GM10847 (cell line): ENCODE data around the gene ICAM3.

Source experiments
- POLR2A ChIP-seq: IDR thresholded peaks from 2 replicates; pipeline ENCODE4 v1.6.1; 2011; ENCODE audit not compliant: insufficient read length; ENCODE audit errors: extremely low read depth

The ICAM3 gene

DNA sequence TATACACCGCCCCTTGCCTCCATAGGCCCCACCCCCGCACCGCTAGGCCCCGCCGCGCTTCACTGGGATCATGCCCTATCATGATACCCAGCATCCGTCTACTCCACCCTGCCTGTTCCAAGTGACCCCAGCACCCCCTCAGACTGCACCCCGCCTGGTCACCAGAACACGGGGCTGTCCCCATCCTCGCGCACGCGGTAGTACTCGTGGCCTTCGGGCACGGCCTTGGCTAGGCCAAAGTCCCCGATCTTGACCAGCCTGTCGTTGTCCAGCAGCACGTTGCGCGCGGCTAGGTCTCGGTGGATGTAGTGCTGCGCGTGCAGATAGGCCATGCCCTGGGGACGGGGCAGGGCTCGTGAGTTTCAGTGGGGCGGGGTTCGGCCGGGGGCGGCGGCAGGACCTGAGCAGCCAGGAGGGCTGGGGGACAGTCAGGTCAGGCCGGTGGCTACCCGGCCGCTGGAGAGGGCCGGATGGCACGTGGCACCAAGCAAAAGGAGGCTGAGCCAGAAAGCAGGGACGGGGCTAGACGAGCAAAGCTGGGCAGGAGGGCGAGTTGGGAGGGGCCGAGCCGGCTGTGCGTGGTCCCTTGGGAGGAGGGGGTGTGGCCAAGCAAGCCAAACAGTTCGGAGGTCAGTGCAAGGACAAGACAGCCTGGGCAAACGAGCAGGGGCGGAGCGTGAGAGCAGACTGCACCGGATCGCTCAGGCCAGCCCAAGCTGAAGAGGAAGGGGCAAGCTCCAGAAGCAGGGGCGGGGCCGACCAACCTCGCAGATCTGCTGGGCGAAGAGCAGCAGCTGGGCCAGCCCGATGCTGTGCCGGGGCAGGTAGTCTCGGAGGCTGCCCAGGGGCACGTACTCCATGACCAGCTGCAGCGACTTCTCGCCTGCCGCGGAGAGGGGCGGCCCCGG is 13.6 kb upstream of the ICAM3 start:
- TF ChIP-seq POLR2A = no peak

DNA sequence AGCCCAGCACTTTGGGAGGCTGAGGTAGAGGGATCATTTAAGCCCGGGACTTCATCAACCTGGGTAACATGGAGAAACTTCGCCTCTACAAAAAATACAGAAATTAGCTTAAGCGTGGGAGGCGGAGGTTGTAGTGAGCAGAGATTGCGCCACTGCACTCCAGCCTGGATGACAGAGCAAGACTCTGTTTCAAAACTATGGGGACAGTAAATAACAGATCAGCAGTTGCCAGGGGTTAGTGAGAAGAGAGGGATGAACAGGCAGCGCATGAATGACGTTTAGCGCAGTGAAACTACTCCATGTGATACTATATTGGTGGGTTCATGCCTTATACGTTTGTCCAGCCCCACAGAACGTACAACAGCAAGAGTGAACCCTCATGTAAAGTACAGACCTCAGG is 7.1 kb upstream of the ICAM3 start:
- TF ChIP-seq POLR2A = no peak

DNA sequence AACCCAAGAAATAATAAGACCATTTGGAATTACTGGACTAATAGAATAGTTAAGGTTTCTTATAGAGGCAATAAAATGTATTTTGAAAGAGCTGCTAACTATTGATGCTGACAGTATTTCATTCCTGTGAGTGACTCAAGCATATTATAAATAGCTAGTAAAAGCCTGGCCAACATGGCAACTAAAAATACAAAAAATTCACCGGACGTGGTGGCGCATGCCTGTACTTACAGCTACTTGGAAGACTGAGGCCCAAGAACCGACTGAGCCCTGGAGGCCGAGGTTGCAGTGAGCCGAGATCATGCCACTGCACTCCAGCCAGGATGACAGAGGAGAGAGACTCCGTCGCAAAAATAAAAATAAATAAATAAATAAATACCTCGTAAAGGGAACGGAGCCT is 5.4 kb upstream of the ICAM3 start:
- TF ChIP-seq POLR2A = no peak

DNA sequence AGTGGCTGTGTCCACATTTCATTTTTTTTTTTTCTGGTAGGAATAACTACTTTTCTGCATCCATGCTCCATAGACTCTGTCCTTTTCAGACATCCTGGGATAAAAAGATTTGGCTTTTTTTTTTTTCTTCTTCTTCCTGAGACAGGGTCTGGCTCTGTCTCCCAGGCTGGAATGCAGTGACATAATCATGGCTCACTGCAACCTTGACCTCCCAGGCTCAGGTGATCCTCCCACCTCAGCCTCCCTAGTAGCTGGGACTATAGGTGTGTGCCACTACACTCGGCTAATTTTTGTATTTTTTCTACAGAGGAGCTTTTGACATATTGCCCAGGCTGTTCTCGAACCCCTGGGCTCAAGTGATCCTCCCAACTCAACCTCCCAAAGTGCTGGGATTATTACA is 4.1 kb upstream of the ICAM3 start:
- TF ChIP-seq POLR2A = no peak

DNA sequence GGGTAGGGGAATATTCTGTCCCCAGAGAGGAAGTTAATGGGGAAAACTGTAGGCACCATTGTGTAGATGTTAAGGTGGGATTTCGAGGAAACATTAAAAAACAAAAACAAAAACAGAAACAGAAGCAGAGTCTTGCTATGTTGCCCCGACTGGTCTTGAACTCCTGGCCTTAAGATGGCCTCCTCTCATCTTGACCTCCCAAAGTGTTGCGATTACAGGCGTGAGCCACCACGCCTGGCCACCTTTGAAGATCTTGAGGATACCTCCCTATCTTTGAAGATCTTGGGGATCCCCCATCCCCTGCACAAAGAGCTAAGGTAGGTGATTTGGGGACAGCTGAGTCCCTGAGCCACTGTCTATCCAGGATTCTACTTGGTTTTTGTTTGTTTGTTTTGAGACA is 553 bp upstream of the ICAM3 start:
- TF ChIP-seq POLR2A = no peak

DNA sequence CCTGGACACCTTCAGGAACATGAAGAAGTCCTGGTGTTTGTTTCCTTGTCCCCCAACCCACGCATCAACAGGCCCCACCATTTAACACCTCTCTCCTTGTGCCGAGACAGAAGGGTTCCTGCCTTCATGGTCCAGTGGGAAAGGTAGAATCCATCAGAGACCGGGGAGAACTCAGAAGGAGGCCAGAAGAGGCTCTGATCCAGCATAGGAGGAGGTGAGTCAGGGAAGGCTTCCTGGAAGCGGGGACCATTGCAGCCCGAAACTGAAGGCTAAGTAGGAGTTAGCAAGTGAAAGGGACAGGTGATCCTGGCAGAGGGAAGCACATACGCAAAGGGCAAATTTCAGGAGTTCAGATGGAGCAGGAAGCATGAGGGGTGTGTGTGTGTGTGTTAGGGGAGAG is 484 bp downstream of the ICAM3 start:
- TF ChIP-seq POLR2A = no peak

DNA sequence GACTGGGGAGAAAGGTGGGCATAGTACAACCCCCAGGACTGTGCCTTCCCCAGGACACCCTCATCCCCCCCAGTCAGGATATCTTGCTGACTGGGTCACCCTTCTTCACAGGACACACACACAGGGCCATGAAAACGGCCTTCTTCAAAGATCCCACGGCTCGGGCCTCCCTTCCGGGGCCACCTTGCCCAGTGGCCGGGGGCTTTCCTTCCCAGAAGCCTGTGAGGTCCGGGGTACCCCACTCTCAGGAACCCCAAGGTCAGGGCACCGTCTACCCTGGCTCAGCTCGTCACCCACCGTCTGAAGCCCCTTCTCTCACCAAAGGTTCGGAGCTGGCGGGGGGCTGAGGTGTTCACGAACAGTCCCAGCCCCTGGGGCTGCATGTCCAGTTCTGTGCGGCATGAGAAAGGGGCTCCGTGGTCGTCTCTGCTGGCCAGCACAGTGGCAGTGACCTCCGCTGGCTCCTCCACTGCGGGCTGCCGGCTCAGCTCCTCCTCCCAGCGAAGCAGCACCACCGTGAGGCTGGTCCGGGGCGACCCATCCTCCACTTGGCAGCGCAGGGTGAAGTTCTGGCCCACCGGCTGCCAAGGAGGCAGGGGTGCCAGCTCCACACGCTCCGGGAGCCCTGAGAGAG is 4.0 kb downstream of the ICAM3 start:
- TF ChIP-seq POLR2A = no peak

DNA sequence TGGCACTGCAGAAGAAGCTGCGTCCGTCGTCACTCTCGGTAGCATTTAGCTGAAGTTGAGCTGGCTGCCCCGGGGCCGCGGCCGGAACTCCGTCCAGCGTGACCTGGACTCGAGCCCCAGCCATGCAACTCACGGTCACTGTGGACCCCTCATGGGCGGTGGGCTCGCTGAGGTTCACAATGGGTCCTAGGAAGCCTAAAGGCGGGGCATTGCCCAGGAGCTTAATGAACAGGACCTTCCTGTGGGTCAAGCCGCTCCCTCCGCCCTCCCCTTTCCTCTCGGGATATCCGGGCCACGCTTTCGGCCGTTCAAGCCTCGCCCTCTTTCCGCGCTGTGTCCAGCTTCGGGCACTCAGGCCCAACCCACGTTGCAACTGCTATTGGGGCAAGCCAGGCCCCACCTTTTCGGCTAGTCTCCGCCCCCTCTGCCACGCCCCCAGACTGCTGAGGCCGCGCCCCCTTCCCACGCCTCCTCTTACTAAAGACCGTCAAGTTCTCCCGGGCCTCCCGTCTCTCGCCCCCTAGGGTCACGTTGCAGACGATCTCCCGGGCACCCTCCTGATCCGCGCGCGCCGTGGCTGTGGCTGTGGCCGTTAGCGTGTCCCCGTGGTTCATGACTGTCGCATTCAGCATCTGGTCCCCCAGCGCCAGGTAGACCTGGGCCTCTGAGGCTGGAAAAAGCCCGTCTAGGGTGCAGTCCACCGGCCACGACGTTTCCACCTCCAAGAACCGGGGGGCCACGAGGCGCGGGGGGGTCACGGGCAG is 4.7 kb downstream of the ICAM3 start:
- no peak for TF ChIP-seq POLR2A

DNA sequence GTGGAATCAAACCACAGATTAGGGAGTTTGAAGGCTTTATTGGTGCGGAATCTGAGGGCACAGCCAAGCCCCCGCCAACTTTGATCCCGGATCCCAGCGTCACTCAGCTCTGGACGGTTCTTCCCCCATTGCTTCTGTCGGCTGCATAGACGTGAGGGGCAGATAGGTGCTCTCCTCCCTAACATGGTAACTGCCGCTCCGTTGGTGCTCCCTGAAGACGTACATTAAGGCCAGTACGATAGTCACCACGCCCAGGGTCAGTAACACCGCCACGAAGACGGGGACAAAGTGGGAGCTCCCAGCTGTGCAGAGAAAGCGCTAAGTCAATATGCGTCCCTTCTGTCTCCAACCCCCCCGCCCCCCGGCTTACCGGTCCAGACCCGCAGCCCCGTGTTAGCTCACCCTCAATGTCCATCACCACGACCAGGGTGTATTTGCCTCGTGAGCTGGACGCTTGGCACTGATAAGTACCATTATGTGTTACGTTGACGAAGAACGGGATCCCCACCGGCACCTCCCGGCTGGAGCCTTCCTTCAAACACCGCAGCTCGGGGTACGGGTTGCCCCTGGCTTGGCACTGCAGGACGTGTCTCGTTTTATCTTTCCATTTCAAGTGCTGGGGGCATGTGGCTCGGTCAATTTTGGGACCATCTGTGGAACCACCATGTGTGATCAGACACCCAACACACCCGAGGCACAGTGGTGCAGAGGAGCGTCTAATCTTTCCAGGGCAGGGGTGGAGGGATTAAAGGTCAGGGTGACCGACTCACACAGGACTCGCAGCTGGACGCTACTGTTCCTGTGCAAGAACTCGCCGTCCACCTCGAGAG is 5.5 kb downstream of the ICAM3 start:
- TF ChIP-seq POLR2A = no peak

DNA sequence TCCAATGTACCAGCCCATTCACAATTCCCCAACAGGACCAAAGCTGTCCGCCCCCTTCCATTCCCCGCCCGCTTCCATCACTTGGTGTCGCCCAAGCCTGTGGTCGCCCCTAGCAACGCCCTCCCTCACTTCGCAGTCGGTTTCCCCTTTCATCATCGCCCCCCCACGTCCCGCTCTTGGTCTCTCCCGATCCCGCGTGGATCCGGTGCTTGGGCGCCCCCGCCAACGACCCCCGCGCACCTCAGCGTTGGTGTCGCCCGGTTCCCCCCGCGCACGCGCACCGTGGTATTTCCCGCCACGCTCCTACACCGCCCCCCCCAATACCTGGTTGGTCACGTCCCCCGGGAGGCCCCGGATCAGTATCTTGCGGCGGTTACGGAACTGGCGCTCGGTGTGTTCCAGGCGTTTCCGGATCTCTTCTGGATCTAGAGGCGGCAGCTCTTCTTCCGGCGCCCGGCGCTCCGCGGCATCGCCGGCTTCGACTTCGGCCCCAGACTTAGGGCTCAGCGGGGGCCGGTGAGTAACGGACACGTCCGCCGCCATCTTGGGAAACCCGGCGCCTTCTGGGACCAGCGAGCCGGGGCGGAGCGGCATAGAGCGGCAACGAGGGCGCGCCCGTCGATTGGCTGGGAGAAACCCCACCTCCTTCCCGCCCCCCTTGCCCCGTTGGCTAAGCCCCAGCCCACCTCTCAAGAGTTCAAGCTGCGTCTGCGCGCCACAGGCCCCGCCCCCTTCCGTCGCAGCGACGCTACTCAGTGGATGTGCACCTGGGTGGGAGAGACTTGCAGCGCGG is 6.3 kb downstream of the ICAM3 start, which contains the start of gene RAVER1:
Gene RAVER1, minus strand, starts transcription at position 565 of the 793 bp plus-strand sequence. Its CDS starts 22 bp downstream, at position 543.
- peak; percentile 88 for TF ChIP-seq POLR2A

DNA sequence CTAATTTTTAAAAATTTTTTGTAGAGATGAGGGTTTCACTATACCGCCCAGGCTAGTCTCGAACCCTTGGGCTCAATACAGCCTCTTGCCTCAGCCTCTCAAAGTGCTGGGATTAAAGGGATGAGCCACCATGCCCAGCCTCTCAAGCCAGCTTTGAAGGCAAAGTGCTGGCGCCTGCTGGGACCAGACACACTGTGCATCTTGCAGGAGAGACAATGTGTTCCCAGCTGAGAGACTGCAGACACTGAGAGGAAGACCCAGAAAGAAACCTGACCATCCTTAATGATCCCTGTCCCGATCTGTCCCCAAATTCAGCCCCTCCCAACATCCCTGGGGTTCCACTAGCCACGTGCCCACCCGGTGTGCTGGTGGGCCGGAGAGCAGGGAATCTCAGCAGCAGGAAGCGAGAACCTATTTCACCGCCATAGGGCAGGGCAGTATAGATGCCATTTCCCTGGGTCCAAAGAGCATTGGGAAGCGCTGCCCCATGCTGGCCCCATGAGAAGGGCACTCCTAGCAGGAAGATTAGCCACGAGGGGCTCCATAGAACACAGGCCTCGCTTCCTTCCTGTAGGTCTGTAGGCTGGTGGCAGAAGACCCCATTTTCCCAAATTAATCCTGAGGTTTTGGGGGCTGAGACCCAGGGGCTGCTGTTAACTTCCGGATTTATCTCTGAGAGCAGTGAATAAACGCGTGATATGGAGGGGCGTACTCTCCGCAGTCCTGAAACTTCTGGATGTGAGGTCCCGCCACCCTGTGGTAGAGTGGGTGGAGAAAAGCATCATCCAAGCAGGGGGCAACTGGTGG is 7.1 kb downstream of the ICAM3 start:
- no peak for TF ChIP-seq POLR2A

DNA sequence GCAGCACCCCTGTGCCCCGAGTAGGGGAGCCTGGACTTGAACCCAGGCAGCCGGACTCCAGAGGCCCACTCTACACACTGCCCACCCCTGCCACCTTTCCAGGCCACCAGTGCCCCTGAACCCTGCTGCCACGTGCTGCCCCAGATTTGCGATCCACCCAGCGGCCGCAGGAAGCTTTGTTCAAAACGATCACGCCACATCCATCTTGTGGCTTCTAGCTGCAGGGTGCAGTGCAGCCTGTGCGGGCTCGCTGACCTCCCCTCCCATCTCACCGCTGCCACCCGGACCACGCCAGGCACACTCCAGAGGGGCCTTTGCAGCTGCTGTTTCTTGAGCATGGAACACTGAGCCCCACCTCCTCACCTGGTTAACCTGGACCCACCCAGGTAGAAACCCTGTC is 9.9 kb downstream of the ICAM3 start:
- TF ChIP-seq POLR2A = no peak
